K562 (cell line): ENCODE data around the gene CDT1. TPM values are rescaled to one million over a fixed set of nuclear protein-coding genes. Genes with fewer than 3 reads are reported as not detected.

Experiments
- DIDO1 ChIP-seq: fragments of 450-650 bp; IDR thresholded peaks from 2 replicates; pipeline ENCODE4 v1.6.1; 2016; ENCODE audit warnings: low read depth, missing biosample characterization, missing genetic modification characterization
- E2F1 ChIP-seq: sonication (generic); formaldehyde crosslinking; IDR thresholded peaks from 2 replicates; pipeline ENCODE4 v1.8.1; 2023; ENCODE audit warnings: mild to moderate bottlenecking, missing genetic modification reagents, moderate library complexity
- ETS2 ChIP-seq: IDR thresholded peaks from 2 replicates; pipeline ENCODE4 v1.6.1; 2016; ENCODE audit warnings: borderline replicate concordance, missing genetic modification characterization, mild to moderate bottlenecking, moderate library complexity, missing compliant biosample characterization; ENCODE audit not compliant: poor library complexity, severe bottlenecking
- GABPB1 ChIP-seq: sonication (generic); formaldehyde crosslinking; IDR thresholded peaks from 2 replicates; pipeline ENCODE4 v1.8.0; 2022; ENCODE audit warnings: mild to moderate bottlenecking, missing genetic modification reagents
- GTF2E2 ChIP-seq: fragments of 200-800 bp; sonication (Bioruptor generic); IDR thresholded peaks from 2 replicates; pipeline ENCODE4 v1.6.1; 2016; ENCODE audit warnings: missing genetic modification characterization, missing compliant biosample characterization
- HCFC1 ChIP-seq: IDR thresholded peaks from 2 replicates; pipeline ENCODE4 v1.6.1; 2012; ENCODE audit warnings: low read depth, low read length, improper control_type of control experiment
- L3MBTL2 ChIP-seq: fragments of 450-650 bp; IDR thresholded peaks from 2 replicates; pipeline ENCODE4 v1.6.1; 2016; ENCODE audit warnings: mild to moderate bottlenecking, moderate library complexity
- MAZ ChIP-seq, 2 experiments: fragments of 450-650 bp in 1 of 2; sonication (generic) in 1 of 2; formaldehyde crosslinking; IDR thresholded peaks in 1 of 2; conservative IDR thresholded peaks in 1 of 2; 2 replicates each; pipeline versions ENCODE4 v1.4.0 to v1.5.0; 2020; ENCODE audit warnings: mild to moderate bottlenecking in 1 of 2, missing genetic modification reagents in 1 of 2
- MCM2 ChIP-seq: fragments of 450-650 bp; IDR thresholded peaks from 2 replicates; pipeline ENCODE4 v1.6.1; 2017; ENCODE audit warnings: low read depth, mild to moderate bottlenecking
- MITF ChIP-seq: IDR thresholded peaks from 2 replicates; pipeline ENCODE4 v1.6.1; 2014; ENCODE audit warnings: antibody characterized with exemption
- MTA2 ChIP-seq: fragments of 450-650 bp; IDR thresholded peaks from 2 replicates; pipeline ENCODE4 v1.6.1; 2016; ENCODE audit warnings: low read depth
- NONO ChIP-seq, 2 experiments: fragments of 200-400 bp in 1 of 2; fragments of 450-650 bp in 1 of 2; formaldehyde crosslinking in 1 of 2; IDR thresholded peaks; 2 replicates each; pipeline ENCODE4 v1.6.1; 2017; ENCODE audit warnings: low read depth in 2 of 2, mild to moderate bottlenecking in 2 of 2, moderate library complexity in 2 of 2, low read length in 1 of 2
- NR2C1 ChIP-seq, 2 experiments: fragments of 450-650 bp; IDR thresholded peaks; 2 replicates each; pipeline ENCODE4 v1.6.1; 2017; ENCODE audit warnings: mild to moderate bottlenecking in 2 of 2, antibody characterized with exemption in 1 of 2, inconsistent platforms in 1 of 2, missing compliant biosample characterization in 1 of 2, missing genetic modification characterization in 1 of 2
- SETDB1 ChIP-seq: IDR thresholded peaks from one replicate; pipeline ENCODE4 v1.6.1; 2012; ENCODE audit warnings: low read length, control low read depth, inconsistent platforms
- SIN3A ChIP-seq, 2 experiments: fragments of 150-350 bp in 1 of 2; IDR thresholded peaks; 2 replicates each; pipeline ENCODE4 v1.6.1; 2011 to 2016; ENCODE audit warnings: borderline replicate concordance in 2 of 2, low read depth in 2 of 2, low read length in 2 of 2, mild to moderate bottlenecking in 2 of 2, moderate library complexity in 2 of 2; ENCODE audit not compliant: control insufficient read depth in 1 of 2
- SMARCC2 ChIP-seq: fragments of 450-650 bp; IDR thresholded peaks from 2 replicates; pipeline ENCODE4 v1.6.1; 2017; ENCODE audit warnings: antibody characterized with exemption, moderate library complexity, mild to moderate bottlenecking, low read depth
- ZBTB26 ChIP-seq: fragments of 450-650 bp; formaldehyde crosslinking; IDR thresholded peaks from 2 replicates; pipeline ENCODE4 v1.4.0; 2022; ENCODE audit warnings: missing genetic modification characterization
- ZNF224 ChIP-seq: sonication (generic); formaldehyde crosslinking; IDR thresholded peaks from 2 replicates; pipeline ENCODE4 v1.8.0; 2022; ENCODE audit warnings: mild to moderate bottlenecking, missing genetic modification reagents
- ZNF395 ChIP-seq: fragments of 200-800 bp; sonication (Bioruptor generic); IDR thresholded peaks from 2 replicates; pipeline ENCODE4 v1.6.1; 2017; ENCODE audit warnings: missing genetic modification characterization, missing compliant biosample characterization
- ZNF75A ChIP-seq: fragments of 450-650 bp; formaldehyde crosslinking; IDR thresholded peaks from 2 replicates; pipeline ENCODE4 v1.4.0; 2020; ENCODE audit warnings: mild to moderate bottlenecking
- polyA plus RNA-seq, 8 experiments: library from polyadenylated mRNA; depleted of rRNA in 4 of 8; stranded (reverse) in 5 of 8; unstranded in 3 of 8; fragments of >200 nt; fragmentation: Nextera tagmentation in 2 of 8; fragmentation: Illumina TruSeq in 1 of 8; extraction: Ambion mirVana in 2 of 8; extraction: Trizol in 1 of 8; gene quantifications; 2 replicates each; pipeline versions ENCODE4 v1.2.1 to v1.2.3, GENCODE V29; 2011 to 2014; ENCODE audit warnings: inconsistent platforms in 1 of 8, missing spikeins in 1 of 8
- total RNA-seq, 7 experiments: library from RNA; depleted of rRNA in 6 of 7; stranded (reverse); fragments of >200 nt in 6 of 7; fragmentation: Illumina TruSeq in 2 of 7; extraction: Trizol in 2 of 7; gene quantifications; 2 replicates each; pipeline versions ENCODE4 v1.2.1 to v1.2.3, GENCODE V29; 2011 to 2021; ENCODE audit warnings: low replicate concordance in 1 of 7

The CDT1 gene
- total and polyA plus RNA-seq, 9 of the 15 experiments (the other 6 are each of a cell fraction or from before 2014, with no cell fraction given): 0.92 to 178 (median 14.2) TPM

- TF ChIP-seq ZNF224 (CRISPR knock-in tag) (no peak), ETS2 (tag) (no peak), HCFC1 (no peak), NR2C1 (IDR thresholded peaks at IDR 0.05) (peak; percentile 71; the same call in 1 of the 2 replicates), NR2C1 (tag; IDR thresholded peaks at IDR 0.05) (0 out of 2 replicates have a peak, but pooled peaks have one; percentile 30), DIDO1 (tag) (no peak), ZNF395 (CRISPR knock-in tag) (peak; percentile 70), SETDB1 (no peak), L3MBTL2 (no peak), MAZ (CRISPR knock-in tag; conservative IDR thresholded peaks at IDR 0.05 in 1 of 2, IDR thresholded peaks at IDR 0.05 in 1 of 2) (peak in 1 of 2 experiments; percentile 18; a peak in 1 of 4 replicates), ZNF75A (CRISPR knock-in tag) (no peak), NONO (IDR thresholded peaks at IDR 0.05; ENCODE audit: low read depth in 2 of 2, low read length in 1 of 2) (no peak), SMARCC2 (no peak), ZBTB26 (CRISPR knock-in tag) (no peak), MITF (no peak), GABPB1 (CRISPR knock-in tag) (no peak), SIN3A (IDR thresholded peaks at IDR 0.05; ENCODE audit: borderline replicate concordance in 2 of 2, control insufficient read depth in 1 of 2, low read depth in 2 of 2, low read length in 2 of 2) (0 out of 4 replicates have a peak, but pooled peaks of 1 of the 2 experiments have one; percentile 3), E2F1 (CRISPR knock-in tag) (no peak), GTF2E2 (no peak), MCM2 (no peak), MTA2 (no peak)
These were observed 23.2 kb upstream of the CDT1 start (continued) for GRCh38 chr16:88780142-88781062.
